HG03520 (cell line): Measurements from ENCODE around the gene SYN1.

Experiments used
- ATAC-seq: cut with Tn5 transposase; IDR thresholded peaks from one replicate; pipeline ENCODE4 v1.9.1; 2021; ENCODE audit warnings: mild to moderate bottlenecking, moderate library complexity; ENCODE audit not compliant: unreplicated experiment

The SYN1 gene

DNA sequence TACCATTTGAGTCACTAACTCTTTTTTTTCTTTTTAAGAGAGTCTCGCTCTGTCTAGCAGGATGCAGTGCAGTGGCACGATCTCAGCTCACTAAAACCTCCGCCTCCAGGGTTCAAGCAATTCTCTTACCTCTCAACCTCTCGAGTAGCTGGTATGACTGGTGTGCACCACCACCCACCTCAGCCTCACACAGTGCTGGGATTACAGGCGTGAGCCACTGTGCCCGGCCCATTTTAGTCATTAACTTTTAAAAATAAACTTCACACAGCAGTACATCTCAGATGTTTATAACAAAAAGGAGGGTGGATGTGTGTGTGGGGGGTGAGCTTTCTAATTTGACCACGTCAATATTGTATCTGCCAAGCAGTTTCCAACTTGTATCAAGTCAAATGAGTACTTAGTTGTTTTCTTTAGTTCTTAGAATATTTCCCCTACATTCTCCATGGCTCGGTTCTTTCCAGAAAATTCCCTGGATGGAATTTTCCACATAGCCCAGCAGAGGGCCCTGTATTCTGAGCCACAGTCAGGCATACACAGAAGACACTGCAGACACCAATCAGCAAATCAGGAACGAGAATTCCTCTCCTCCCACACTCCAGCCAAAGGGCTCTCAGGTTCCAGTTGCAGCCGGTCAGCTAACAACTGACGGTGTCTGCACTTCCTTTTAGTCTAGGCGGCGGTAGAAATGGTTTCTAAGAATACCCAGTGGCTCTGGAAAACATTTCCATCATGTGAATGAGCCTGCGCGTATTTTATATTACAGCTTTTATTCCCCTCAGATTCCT lies 78.7 kb downstream of the SYN1 start:
- no peak for ATAC-seq

GRCh38 chrX:47539860-47540259 lies 79.8 kb downstream of the SYN1 start:
- ATAC-seq, result no peak

DNA sequence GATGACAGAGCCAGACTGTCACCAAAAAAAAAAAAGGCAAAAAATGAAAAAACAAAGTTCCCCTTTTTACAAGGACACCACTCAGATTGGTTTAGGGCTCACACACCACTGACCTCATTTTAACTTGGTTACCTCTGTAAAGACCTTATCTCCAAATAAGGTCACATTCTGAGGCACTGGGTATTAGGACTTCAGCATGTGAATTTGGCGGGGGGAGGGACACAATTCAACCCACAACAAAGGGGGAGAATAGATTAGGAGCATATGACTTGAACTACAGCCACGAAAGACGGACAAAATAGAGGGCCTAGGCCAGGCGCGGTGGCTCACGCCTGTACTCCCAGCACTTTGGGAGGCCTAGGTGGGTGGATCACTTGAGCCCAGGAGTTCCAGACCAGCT lies 89.6 kb downstream of the SYN1 start:
- no peak for ATAC-seq

DNA sequence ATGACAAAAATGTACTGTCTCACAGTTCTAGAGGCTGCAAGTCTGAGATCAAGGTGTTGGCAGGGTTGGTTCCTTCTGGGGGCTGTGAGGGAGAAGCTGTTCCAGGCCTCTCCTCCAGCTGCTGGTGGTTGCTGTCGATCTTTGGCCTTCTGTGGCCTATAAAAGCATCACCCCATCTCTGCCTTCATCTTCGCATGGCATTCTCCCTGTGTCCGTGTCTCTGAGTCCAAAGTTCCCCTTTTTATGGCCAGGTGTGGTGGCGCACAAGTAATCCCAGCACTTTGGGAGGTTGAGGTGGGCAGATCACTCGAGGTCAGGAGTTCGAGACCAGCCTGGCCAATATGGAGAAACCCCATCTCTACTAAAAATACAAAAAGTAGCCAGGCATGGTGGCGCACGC lies 90.1 kb downstream of the SYN1 start:
- no peak for ATAC-seq

- ATAC-seq, result no peak
Observed at GRCh38 chrX:47523713-47524166, 95.9 kb downstream of the SYN1 start.

DNA sequence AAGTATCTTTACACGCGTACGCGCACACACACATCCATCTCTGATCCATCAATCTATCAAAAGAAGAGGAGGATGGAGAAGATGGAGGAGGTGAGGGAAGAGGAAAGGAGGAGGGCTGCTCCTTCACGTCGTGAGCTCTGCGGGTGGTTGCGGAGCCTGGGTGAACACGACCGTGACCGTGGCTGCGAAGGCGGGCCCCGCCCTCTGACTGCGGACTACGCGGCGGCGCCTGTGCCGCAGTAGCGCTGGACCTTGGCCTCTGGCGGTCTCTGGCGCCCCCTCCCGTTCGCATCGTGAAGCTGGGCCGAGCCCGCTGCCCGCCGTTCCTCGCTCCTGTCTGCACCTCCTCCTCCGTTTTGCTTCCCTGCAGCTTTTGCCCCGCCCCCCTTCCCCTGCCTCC lies 96.4 kb downstream of the SYN1 start:
- peak; percentile 74 for ATAC-seq
